ACC112 (cell line): ENCODE results near the gene PANK3.
A peak's percentile ranks its signal among the peaks of the same experiment; 100 is the strongest.

Source experiments
- H2AFZ ChIP-seq: fragments of 200-600 bp; sonication (generic); one replicate; pipeline ENCODE4 v1.6.0; 2017; ENCODE audit warnings: antibody characterized with exemption, low read length; ENCODE audit not compliant: unreplicated experiment
- H3K27ac ChIP-seq: fragments of 200-600 bp; sonication (generic); 2 replicates; pipeline ENCODE4 v1.5.1; 2014; ENCODE audit warnings: low read depth, mild to moderate bottlenecking, antibody characterized with exemption, low read length, moderate library complexity
- H3K27me3 ChIP-seq: fragments of 200-600 bp; sonication (generic); 2 replicates; pipeline ENCODE4 v1.6.1; 2014; ENCODE audit warnings: mild to moderate bottlenecking, antibody characterized with exemption, low read length, moderate library complexity, mixed read lengths; ENCODE audit not compliant: insufficient read depth
- H3K36me3 ChIP-seq: fragments of 200-600 bp; sonication (generic); 2 replicates; pipeline ENCODE4 v1.6.1; 2016; ENCODE audit warnings: mild to moderate bottlenecking, antibody characterized with exemption, low read length, moderate library complexity, mixed read lengths; ENCODE audit not compliant: insufficient read depth
- H3K4me1 ChIP-seq: fragments of 200-600 bp; sonication (generic); one replicate; pipeline ENCODE4 v1.6.1; 2016; ENCODE audit warnings: low read length, mixed read lengths; ENCODE audit not compliant: insufficient read depth, unreplicated experiment, control insufficient read depth
- H3K4me3 ChIP-seq: fragments of 200-600 bp; sonication (generic); 2 replicates; pipeline ENCODE4 v1.5.1; 2014; ENCODE audit warnings: mild to moderate bottlenecking, low read depth, low read length
- H3K79me2 ChIP-seq: fragments of 200-600 bp; sonication (generic); one replicate; pipeline ENCODE4 v1.6.0; 2016; ENCODE audit warnings: low read length; ENCODE audit not compliant: control insufficient read depth, unreplicated experiment, insufficient read depth

Gene PANK3

DNA sequence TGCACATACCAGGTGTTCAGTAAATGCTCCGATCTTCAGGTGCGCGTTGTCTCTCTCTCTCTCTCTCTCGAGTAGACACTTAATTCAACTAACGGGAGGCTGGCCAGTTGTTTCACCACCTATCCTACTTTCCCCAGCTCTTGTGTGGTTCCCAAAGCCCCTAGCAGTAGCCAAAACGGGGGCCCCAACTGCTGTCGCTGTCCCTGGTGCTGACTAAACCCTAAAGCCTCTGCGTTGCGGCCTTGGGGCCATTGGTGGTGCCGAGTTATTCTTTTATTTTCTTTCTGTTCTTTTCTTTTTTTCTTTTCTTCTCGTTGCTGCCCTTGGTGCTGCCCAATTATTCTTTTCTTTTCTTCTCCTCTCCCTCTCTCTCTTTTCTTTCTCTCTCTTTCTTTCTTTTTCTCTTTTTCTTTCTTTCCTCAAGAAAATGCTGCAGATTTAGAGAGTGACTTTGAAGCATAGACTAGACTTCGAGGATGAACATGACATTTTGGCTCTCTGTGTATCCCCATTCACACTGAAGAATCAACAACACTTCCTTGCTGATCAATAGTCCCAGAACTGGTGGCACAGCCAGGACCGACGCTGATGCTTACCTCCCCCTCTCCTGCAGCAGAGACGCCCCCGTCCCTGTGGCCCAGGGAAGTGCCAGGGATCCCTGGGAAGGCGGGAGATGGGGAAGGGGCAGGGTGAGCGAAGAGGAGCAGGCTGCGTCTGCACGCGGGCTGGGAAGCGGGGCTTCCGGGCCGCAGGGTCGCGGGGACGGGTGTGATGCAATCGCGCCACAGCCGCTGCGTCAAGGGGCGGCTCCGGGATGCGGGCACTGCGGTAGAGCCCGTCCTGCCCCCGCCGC is 50.4 kb downstream of the PANK3 start, which contains the start of gene FBLL1:
TSS of gene FBLL1 (plus strand) at position 785 of the 853 bp plus-strand sequence. CDS start 200 bp downstream, outside the sequence.
- H3K79me2 ChIP-seq, result no peaks in the 10 kb centered on the region
- peak within 1 kb of the TSS; percentile 59 for H3K4me3 ChIP-seq
- H3K27me3 ChIP-seq, result peaks cover 44% of the 10 kb centered on the region
- no peak within 1 kb of the TSS for H3K27ac ChIP-seq
- H3K4me1 ChIP-seq, result no peaks in the 10 kb centered on the region
- H3K36me3 ChIP-seq, result no peaks in the 10 kb centered on the region
- H2AFZ ChIP-seq, result no peak within 1 kb of the TSS

DNA sequence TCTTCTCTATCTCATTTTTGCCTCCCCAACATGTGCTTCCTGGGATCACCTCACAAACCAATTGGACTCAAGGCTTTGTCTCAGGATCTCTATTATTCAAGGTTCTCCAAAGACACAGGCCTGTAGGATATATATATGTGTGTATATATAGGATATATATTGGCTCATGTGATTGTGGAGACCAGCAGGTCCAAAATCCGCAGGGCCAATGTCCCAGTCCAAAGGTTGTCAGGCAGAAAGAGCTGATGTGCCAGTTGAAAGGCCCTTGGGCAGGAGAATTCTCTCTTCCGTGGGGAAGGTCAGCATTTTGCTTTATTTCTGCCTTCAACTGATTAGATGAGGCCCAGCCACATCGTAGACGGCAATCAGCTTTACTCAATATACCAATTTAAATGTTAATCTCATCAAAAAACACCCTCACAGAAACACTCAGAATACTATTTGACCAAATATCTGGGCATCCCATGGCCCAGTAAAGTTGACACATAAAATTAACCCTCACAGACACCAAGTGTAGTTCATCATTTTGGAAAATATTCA is 51.3 kb downstream of the PANK3 start:
- no peaks in the 10 kb centered on the region for H3K36me3 ChIP-seq
- no peak overlapping the region for H2AFZ ChIP-seq
- H3K79me2 ChIP-seq, result no peaks in the 10 kb centered on the region

DNA sequence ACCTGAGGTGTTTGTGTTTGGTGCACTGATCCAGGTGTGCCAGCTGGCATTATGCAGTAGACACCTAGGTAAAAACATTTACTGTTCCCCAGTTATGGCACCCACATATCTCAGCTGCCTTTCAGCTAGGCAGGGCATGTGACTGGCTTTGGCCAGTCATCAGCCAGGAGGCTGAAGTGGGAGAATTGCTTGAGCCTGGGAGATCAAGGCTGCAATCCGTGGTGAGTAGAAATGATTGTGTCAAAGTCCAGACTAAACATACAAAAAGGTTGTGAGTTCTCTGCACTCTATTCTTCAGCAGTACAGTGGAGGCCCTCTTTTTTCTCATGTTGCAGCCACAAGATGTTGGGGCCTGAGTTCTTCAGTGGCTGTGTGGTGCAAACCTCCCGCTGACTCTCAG is 53.3 kb downstream of the PANK3 start:
- Histone ChIP-seq H3K4me1 (no peaks in the 10 kb centered on the region), H3K79me2 (no peaks in the 10 kb centered on the region), H3K27ac (no peak overlapping the region), H2AFZ (no peak overlapping the region), H3K27me3 (peaks cover 24% of the 10 kb centered on the region), H3K4me3 (no peak overlapping the region), H3K36me3 (no peaks in the 10 kb centered on the region)

More for the DNA sequence above, 51.3 kb downstream of the PANK3 start:
- no peak overlapping the region for H3K27ac ChIP-seq
- no peaks in the 10 kb centered on the region for H3K4me1 ChIP-seq
- H3K4me3 ChIP-seq, result no peak overlapping the region
- peaks cover 39% of the 10 kb centered on the region for H3K27me3 ChIP-seq

DNA sequence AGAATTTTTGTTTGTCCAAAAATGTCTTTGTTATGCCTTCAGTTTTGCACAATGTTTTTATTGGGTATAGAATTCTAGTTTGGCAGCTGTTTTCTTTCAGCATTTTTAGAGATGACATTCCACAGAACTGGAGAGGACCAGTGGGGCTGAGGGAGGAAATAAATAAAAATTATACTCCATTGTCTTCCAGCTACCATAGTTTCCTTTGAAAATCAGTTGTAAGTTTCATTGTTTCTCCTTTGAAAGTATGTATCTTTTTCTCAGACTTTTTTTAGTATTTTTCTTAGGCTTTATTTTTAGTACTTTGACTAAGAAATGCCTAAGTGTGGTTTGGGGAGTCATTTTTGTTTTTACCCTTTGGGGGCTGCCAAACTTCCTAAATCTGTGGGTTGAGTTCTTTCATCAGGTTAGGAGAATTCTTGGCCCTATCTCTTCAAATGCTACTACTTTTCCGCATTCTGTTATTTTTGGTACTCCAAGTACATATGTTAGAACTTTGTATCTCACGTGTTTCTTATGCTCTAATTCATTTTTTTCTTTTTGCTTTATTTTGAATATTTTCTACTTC is 65.2 kb downstream of the PANK3 start:
- no peaks in the 10 kb centered on the region for H3K79me2 ChIP-seq
- no peak overlapping the region for H3K4me3 ChIP-seq
- H3K4me1 ChIP-seq, result no peaks in the 10 kb centered on the region
- H3K27ac ChIP-seq, result no peak overlapping the region
- H3K36me3 ChIP-seq, result peaks cover 68% of the 10 kb centered on the region
- no peaks in the 10 kb centered on the region for H3K27me3 ChIP-seq
- no peak overlapping the region for H2AFZ ChIP-seq

DNA sequence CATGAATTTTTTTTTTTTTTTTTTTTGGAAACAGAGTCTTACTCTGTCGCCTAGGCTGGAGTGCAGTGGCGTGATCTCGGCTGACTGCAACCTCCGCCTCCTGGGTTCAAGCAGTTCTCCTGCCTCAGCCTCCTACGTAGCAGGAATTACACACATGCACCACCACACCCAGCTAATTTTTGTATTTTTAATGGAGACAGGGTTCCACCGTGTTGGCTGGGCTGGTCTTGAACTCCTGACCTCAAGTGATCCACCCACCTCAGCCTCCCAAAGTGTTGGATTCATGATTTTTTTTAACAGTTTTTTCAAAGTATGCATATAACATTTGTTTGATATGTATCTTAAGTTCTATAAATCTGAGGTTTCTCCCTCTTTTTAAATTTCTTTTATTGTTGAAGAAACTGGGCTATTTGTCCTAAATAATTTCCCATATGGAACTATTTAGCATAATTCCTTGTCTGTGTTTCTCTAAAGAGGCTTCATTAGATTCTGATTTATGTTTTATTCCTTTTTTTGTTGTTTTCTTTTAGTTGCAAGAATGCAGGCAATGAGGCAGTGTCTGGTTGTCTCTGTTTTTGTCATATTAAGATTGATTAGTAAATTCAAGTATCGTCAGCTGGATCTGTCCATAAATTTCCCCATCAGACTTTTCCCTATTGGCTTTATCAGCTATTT is 76.5 kb downstream of the PANK3 start:
- Histone ChIP-seq H3K79me2 (no peaks in the 10 kb centered on the region), H3K27me3 (no peaks in the 10 kb centered on the region), H3K27ac (no peak overlapping the region), H3K4me3 (no peak overlapping the region), H2AFZ (no peak overlapping the region), H3K36me3 (peaks cover 42% of the 10 kb centered on the region), H3K4me1 (no peaks in the 10 kb centered on the region)
